Heart left ventricle (tissue), 16 donors: Measurements from ENCODE around the gene MYH6. TPM values are rescaled to one million over a fixed set of nuclear protein-coding genes. Genes with fewer than 3 reads are reported as not detected.

ENCODE experiments used
- ATAC-seq, 4 donors: fragments of 200-7000 bp; cut with Tn5 transposase; one replicate each; pipeline ENCODE4 v1.9.1; 2020 to 2022; ENCODE audit warnings: moderate library complexity in 4 of 4, mild to moderate bottlenecking in 3 of 4, moderate number of reproducible peaks in 1 of 4
- DNase-seq, 5 donors: peaks; one replicate each; pipeline ENCODE4 v3.0.0-alpha.2; 2020
- H3K27ac ChIP-seq, 12 donors: fragments of 200-600 bp; sonication (generic) in 4 of 12; one replicate each; pipeline versions ENCODE4 v1.5.0 to v1.8.0; 2016 to 2022; ENCODE audit warnings: mild to moderate bottlenecking in 2 of 12
- H3K27me3 ChIP-seq, 9 donors: fragments of 200-600 bp; sonication (generic) in 2 of 9; one replicate each; pipeline versions ENCODE4 v1.5.1 to v1.8.0; 2016 to 2022; ENCODE audit warnings: mild to moderate bottlenecking in 3 of 9
- H3K36me3 ChIP-seq, 9 donors: fragments of 200-600 bp; sonication (generic) in 2 of 9; one replicate each; pipeline versions ENCODE4 v1.5.0 to v1.8.0; 2018 to 2022; ENCODE audit warnings: mild to moderate bottlenecking in 2 of 9
- H3K4me1 ChIP-seq, 12 donors: fragments of 200-600 bp; sonication (generic) in 4 of 12; one replicate each; pipeline versions ENCODE4 v1.5.0 to v1.8.0; 2016 to 2022; ENCODE audit warnings: mild to moderate bottlenecking in 3 of 12
- H3K4me3 ChIP-seq, 12 donors: fragments of 200-600 bp; sonication (generic) in 4 of 12; one replicate each; pipeline versions ENCODE4 v1.5.0 to v1.8.0; 2017 to 2022; ENCODE audit warnings: mild to moderate bottlenecking in 9 of 12, moderate library complexity in 4 of 12
- H3K9me3 ChIP-seq, 12 donors: fragments of 200-600 bp; sonication (generic) in 4 of 12; one replicate each; pipeline versions ENCODE4 v1.5.0 to v1.8.0; 2016 to 2022; ENCODE audit warnings: mild to moderate bottlenecking in 1 of 12
- CTCF ChIP-seq, 12 donors: fragments of 200-600 bp; sonication (generic) in 4 of 12; IDR thresholded peaks; one replicate each; pipeline versions ENCODE4 v1.5.0 to v1.8.0; 2018 to 2022; ENCODE audit warnings: antibody characterized with exemption in 12 of 12, mild to moderate bottlenecking in 5 of 12
- POLR2A ChIP-seq, 2 donors: fragments of 450-650 bp; IDR thresholded peaks; one replicate each; pipeline ENCODE4 v1.6.1; 2017; ENCODE audit warnings: antibody characterized with exemption in 2 of 2, mild to moderate bottlenecking in 2 of 2, moderate library complexity in 2 of 2
- WGBS, 4 donors: extraction: QIAGEN DNeasy Blood & Tissue Kit in 2 of 4; methylation state at CpG; one replicate each; pipeline versions ENCODE4 v1.1.5 to v1.1.7; 2013 to 2018; 5-methylcytosine and 5-hydroxymethylcytosine counted together
- intact Hi-C, 10 donors: fragments of 100-400 bp; cut with DNase I; formaldehyde crosslinking; loops; one replicate each; pipeline versions ENCODE4 v1.11.1 to v1.14.2; 2022
- polyA plus RNA-seq, 2 donors: library from polyadenylated mRNA; stranded (reverse); fragments of 200-250 nt; gene quantifications; one replicate each; pipeline ENCODE4 v1.2.3, GENCODE V29; 2013
- total RNA-seq, 9 donors: library from RNA; depleted of rRNA in 2 of 9; stranded (reverse); fragments of >200 nt in 2 of 9; fragmentation: NEBNext Ultra II Directional in 3 of 9; extraction: Animal tissue kit (Norgen Biotek cat#: 25700) in 3 of 9; gene quantifications; one replicate each; pipeline versions ENCODE4 v1.1.0 to v1.2.4, GENCODE V29; 2016 to 2023
- donor health status: ischemic (EF 13 %, LVEDD 7.1; RV severe dilation, severe dysfunction).
- donor health status: healthy with polysubstance abuse.
- donor health status: DM: no; HTN: yes; CAD: no.
- donor health status: DM: no; HTN: no; CAD: no.
- donor health status: ischemic (EF 25% LVEDD 6.9; RV normal size, moderate dysfunction).
- donor health status: ischemic (EF 25% LVEDD 5.7; RV mildly dilated, moderate dysfunction).
- donor health status: healthy.
- donor health status: DM: yes; HTN: yes; CAD: no.
- donor health status: ischemic (EF 35%, LVEDD 5.7; RV mildly dilated, moderate dysfunction).
- donor health status: nonischemic (EF 11% LVEDD 7.7; RV severe dilation, severe dysfunction).
- donor health status: DM: yes; HTN: yes; CAD: no.
- donor health status: PGD.
- donor health status: ischemic (EF 29% LVEDD 5.4; RV normal size, mild dysfunction).
- donor health status: nonischemic (EF 23%, LVEDD 6.1; RV moderate dilation, normal function).

The MYH6 gene
- total and polyA plus RNA-seq, 11 donors, result 76.8 to 5,104 (median 1,271) TPM

DNA sequence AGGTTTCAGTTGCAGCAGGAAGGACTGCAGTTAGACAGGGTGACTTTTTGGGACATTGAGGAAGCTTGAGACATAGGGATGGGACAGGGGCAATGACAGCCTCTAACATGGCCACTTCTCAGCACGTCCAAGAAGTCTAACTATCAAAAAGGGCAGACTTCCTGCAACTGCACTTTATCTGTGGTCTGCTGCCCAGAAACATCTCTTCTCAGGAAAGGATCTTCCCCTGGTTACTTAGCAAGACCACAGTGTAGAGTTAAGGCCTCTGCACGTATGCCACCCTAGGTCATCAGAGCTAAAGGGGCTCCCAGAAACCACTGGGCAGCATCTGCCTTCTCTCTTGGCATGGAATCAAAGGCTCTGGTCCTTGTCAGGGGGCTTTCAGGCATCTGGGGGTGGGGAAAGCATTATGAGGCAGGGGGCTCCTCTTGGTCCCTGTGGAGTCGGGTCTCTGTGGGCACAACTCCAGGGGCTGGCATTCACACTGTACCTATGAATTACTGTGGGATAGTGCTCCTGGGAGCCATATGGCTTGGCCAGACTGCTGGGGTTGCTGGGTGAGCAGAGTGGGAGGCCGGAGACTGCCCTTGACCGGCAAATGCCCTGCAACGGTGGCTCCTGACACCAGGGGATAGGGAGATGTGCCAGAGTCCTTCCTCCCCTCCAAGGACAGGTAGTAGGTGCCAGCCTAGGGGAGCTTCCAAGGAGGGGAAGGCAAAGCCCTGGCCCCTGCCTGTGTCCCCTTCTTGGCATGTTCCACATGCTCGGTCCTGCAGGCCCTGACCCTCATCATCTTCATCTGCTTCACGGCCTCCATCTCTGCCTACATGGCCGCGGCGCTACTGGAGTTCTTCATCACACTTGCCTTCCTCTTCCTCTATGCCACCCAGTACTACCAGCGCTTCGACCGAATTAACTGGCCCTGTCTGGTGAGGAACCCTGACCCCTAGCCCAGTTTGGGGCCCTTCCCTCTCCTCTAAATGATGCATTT, 30.2 kb downstream of the MYH6 start:
- intact Hi-C loops, result loop anchor here in 9 of 10 donors (2.0 to 10.0 kb wide), 6 partner anchors 49 to 253 kb away; no protein-coding TSS in a partner anchor
- WGBS, 4 donors, result 59 to 75% (median 67%) methylated on average over 14 of the region's 14 CpGs
- peaks cover 0 to 27% (median 19%) of the 10 kb centered on the region in 9 donors for H3K36me3 ChIP-seq
- H3K9me3 ChIP-seq, result no peaks in the 10 kb centered on the region
- DNase-seq (no peak), ATAC-seq (peak in 3 of 4 donors; percentile 3 to 15 (median 7))
- H3K4me1 ChIP-seq, result peaks cover 0 to 14% (median 0%) of the 10 kb centered on the region in 12 donors
- H3K4me3 ChIP-seq, result no peak overlapping the region
- H3K27me3 ChIP-seq, result no peaks in the 10 kb centered on the region
- peak overlapping the region in 3 of 12 donors; percentile 12 to 37 (median 13) for H3K27ac ChIP-seq
- no peak for TF ChIP-seq POLR2A (IDR thresholded peaks at IDR 0.05)
- no peak for TF ChIP-seq CTCF (IDR thresholded peaks at IDR 0.05)

- Histone ChIP-seq H3K27ac (peak overlapping the region in 3 of 12 donors; percentile 12 to 37 (median 13)), H3K36me3 (peaks cover 0 to 20% (median 12%) of the 10 kb centered on the region in 9 donors), H3K9me3 (no peaks in the 10 kb centered on the region), H3K27me3 (no peaks in the 10 kb centered on the region), H3K4me3 (peak overlapping the region in 6 of 12 donors; percentile 6 to 34 (median 19)), H3K4me1 (peaks cover 0 to 14% (median 0%) of the 10 kb centered on the region in 12 donors)
- 33 to 47% (median 40%) methylated on average over 11 of the region's 11 CpGs for WGBS, 4 donors
- intact Hi-C loops, result loop anchor here in 9 of 10 donors (2.0 to 10.0 kb wide), 6 partner anchors 48 to 252 kb away; no protein-coding TSS in a partner anchor
- ATAC-seq (no peak), DNase-seq (no peak)
- TF ChIP-seq CTCF (IDR thresholded peaks at IDR 0.05) (no peak), POLR2A (IDR thresholded peaks at IDR 0.05) (no peak)
These were observed 30.9 kb downstream of the MYH6 start for GRCh38 chr14:23377198-23377550.

- Histone ChIP-seq H3K4me1 (peaks cover 0 to 14% (median 0%) of the 10 kb centered on the region in 12 donors), H3K9me3 (no peaks in the 10 kb centered on the region), H3K36me3 (peaks cover 0 to 14% (median 6%) of the 10 kb centered on the region in 9 donors), H3K4me3 (peak within 1 kb of the TSS in 7 of 12 donors; percentile 12 to 39 (median 25)), H3K27me3 (no peaks in the 10 kb centered on the region), H3K27ac (peak within 1 kb of the TSS in 4 of 12 donors; percentile 12 to 51 (median 25))
- 31 to 42% (median 37%) methylated on average over 13 of the region's 13 CpGs for WGBS, 4 donors
- ATAC-seq, result peak in 3 of 4 donors; percentile 2 to 27 (median 2)
- TF ChIP-seq POLR2A (IDR thresholded peaks at IDR 0.05), result no peak
- TF ChIP-seq CTCF (IDR thresholded peaks at IDR 0.05), result no peak
- intact Hi-C loops, result loop anchor here in 9 of 10 donors (2.0 to 10.0 kb wide), 6 partner anchors 48 to 252 kb away; no protein-coding TSS in a partner anchor
- peak in 3 of 5 donors; percentile 39 to 58 (median 48) for DNase-seq
These were observed 31.4 kb downstream of the MYH6 start, which contains the start of gene CMTM5 for GRCh38 chr14:23376482-23377197. CMTM5 (plus strand) TSS chr14:23377046; CDS start chr14:23377252, 206 bp downstream.
